Activated naive CD8-positive, alpha-beta T cell treated with anti-CD3 and anti-CD28 coated beads, Interleukin-2, amount 10 ng/mL, durations not matched to agents 7 days and 5 days (primary cell): ENCODE data around the gene ANKDD1B. TPM values are rescaled to one million over a fixed set of nuclear protein-coding genes. Genes with fewer than 3 reads are reported as not detected.
A peak's percentile ranks its signal among the peaks of the same experiment; 100 is the strongest.

ENCODE experiments used
- ATAC-seq: fragments of 150-1000 bp; cut with Tn5 transposase; one replicate; pipeline ENCODE4 v1.10.0; 2021; ENCODE audit warnings: low read depth, moderate library complexity
- POLR2A ChIA-PET: fragments of 350-600 bp; sonication (Branson Sonifier 250); formaldehyde crosslinking; loops from one replicate; lab custom pipeline; 2021; ENCODE audit warnings: antibody characterized with exemption; lab: Charles Lee
- DNase-seq: peaks from one replicate; pipeline ENCODE4 v3.0.0; 2021
- H3K27ac Mint-ChIP-seq: one replicate; pipeline ENCODE4 v1.8.0; 2022; ENCODE audit warnings: mild to moderate bottlenecking, mixed read lengths
- H3K27me3 Mint-ChIP-seq: one replicate; pipeline ENCODE4 v1.8.0; 2022; ENCODE audit warnings: mild to moderate bottlenecking, moderate library complexity, mixed read lengths
- H3K36me3 Mint-ChIP-seq: one replicate; pipeline ENCODE4 v1.8.0; 2021; ENCODE audit warnings: mild to moderate bottlenecking, mixed read lengths
- H3K4me1 Mint-ChIP-seq: one replicate; pipeline ENCODE4 v1.8.0; 2021; ENCODE audit warnings: mixed read lengths
- H3K4me3 Mint-ChIP-seq: one replicate; pipeline ENCODE4 v1.8.0; 2022; ENCODE audit warnings: mild to moderate bottlenecking, moderate library complexity, mixed read lengths
- H3K9me3 Mint-ChIP-seq: one replicate; pipeline ENCODE4 v1.8.0; 2021; ENCODE audit warnings: mixed read lengths
- total RNA-seq, 2 experiments: library from RNA; stranded (reverse); gene quantifications; one replicate each; pipeline ENCODE4 v1.2.3, GENCODE V29; 2021

ANKDD1B gene
- total RNA-seq, 2 experiments from 2014 or later = 0.26 to 0.28 TPM

- POLR2A ChIA-PET = no interaction called here
- Mint-ChIP-seq H3K27me3 (peaks cover 10% of the 10 kb centered on the region), H3K4me1 (peaks cover 13% of the 10 kb centered on the region), H3K9me3 (no peaks in the 10 kb centered on the region), H3K4me3 (peak overlapping the region; percentile 14), H3K36me3 (no peaks in the 10 kb centered on the region), H3K27ac (no peak overlapping the region)
- no peak for ATAC-seq
- DNase-seq = no peak
These were observed 45.2 kb downstream of the ANKDD1B start for GRCh38 chr5:75656311-75657003.

DNA sequence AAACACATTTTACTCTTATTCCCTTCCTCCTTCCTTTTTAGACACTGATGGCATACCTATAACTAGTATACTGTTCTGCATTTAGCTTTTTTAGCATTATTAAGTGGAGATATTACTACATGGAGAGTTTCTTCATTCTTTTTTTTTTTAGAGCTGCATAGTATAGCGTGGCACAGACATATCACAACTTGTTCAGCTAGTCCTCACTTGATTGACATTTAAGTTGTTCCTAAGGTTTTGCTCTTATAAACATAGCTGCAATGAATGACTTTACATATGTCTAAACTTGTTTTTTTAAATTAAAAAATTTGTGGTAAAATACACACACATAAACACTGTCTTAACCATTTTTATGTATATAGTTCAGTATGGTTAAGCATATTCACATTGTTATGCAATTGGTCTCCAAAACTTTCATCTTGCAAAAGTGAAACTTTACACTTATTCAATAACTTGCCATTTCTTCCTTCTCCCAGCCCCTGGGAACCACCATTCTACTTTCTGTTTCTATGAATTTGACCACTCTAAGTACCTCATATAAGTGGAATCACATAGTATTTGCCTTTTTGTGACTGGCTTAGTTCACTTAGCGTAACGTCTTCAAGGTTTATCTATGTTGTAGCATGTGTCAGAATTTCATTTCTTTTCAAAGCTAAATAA is 48.7 kb downstream of the ANKDD1B start:
- POLR2A ChIA-PET = no interaction called here
- no peaks in the 10 kb centered on the region for H3K36me3 Mint-ChIP-seq
- no peaks in the 10 kb centered on the region for H3K9me3 Mint-ChIP-seq
- H3K4me1 Mint-ChIP-seq = peaks cover 9% of the 10 kb centered on the region
- no peak for DNase-seq
- H3K27ac Mint-ChIP-seq = no peak overlapping the region
- peaks cover 9% of the 10 kb centered on the region for H3K27me3 Mint-ChIP-seq
- H3K4me3 Mint-ChIP-seq = no peak overlapping the region
- no peak for ATAC-seq

GRCh38 chr5:75660678-75661465 is 49.6 kb downstream of the ANKDD1B start:
- Mint-ChIP-seq H3K36me3 (no peaks in the 10 kb centered on the region), H3K27ac (no peak overlapping the region), H3K4me1 (peaks cover 10% of the 10 kb centered on the region), H3K4me3 (no peak overlapping the region), H3K9me3 (no peaks in the 10 kb centered on the region), H3K27me3 (peaks cover 6% of the 10 kb centered on the region)
- POLR2A ChIA-PET = no interaction called here
- DNase-seq (no peak), ATAC-seq (no peak)

DNA sequence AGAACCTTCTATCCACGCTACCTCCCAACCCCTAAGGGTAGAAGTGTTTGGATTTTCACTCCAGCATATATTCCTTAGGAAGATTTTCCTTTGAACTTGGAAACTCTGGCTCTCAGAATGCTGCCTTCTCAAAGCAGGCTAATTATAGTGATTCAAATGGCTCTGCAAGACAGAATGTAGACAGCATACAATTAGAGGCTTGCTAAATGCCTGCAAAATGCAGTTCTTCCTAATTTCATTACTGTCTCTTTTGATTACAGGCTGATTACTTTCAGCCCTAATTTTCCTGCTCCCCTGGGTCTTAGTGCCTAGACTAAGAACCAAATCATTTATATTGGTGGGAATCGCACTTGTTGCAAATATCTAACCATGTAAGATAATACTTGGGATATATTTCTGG is 50.8 kb downstream of the ANKDD1B start:
- no peaks in the 10 kb centered on the region for H3K36me3 Mint-ChIP-seq
- H3K27me3 Mint-ChIP-seq = no peaks in the 10 kb centered on the region
- no peak overlapping the region for H3K27ac Mint-ChIP-seq
- POLR2A ChIA-PET = no interaction called here
- no peaks in the 10 kb centered on the region for H3K9me3 Mint-ChIP-seq
- no peak overlapping the region for H3K4me3 Mint-ChIP-seq
- ATAC-seq = no peak
- peaks cover 11% of the 10 kb centered on the region for H3K4me1 Mint-ChIP-seq
- DNase-seq = no peak

- Mint-ChIP-seq H3K9me3 (no peaks in the 10 kb centered on the region), H3K4me3 (no peak overlapping the region), H3K27me3 (no peaks in the 10 kb centered on the region), H3K36me3 (no peaks in the 10 kb centered on the region), H3K27ac (no peak overlapping the region), H3K4me1 (peaks cover 13% of the 10 kb centered on the region)
- ATAC-seq (no peak), DNase-seq (no peak)
- POLR2A ChIA-PET = no interaction called here
These were observed 52.5 kb downstream of the ANKDD1B start for GRCh38 chr5:75663579-75664284.

DNA sequence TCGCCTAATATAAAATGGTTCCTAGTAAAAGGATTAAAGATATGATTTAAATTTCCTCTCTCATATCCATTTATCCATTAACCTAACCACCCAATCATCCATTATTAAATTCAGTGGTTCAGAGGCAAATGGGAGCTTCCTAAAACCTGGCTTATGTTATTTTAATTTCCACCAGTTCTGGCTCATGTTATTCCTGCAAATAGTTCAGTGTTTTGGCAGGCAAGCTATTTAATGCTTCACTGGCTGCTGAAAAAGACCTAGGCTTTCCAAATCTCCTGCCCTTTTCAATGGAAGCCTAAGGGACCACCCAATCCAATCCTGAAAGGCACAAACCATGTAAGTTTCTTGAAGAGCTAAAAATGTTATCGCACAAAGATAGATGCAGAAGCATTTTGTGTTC is 53.7 kb downstream of the ANKDD1B start:
- H3K4me1 Mint-ChIP-seq = peaks cover 23% of the 10 kb centered on the region
- no peak for ATAC-seq
- DNase-seq = no peak
- H3K9me3 Mint-ChIP-seq = no peaks in the 10 kb centered on the region
- no peak overlapping the region for H3K27ac Mint-ChIP-seq
- no peak overlapping the region for H3K4me3 Mint-ChIP-seq
- no peaks in the 10 kb centered on the region for H3K27me3 Mint-ChIP-seq
- POLR2A ChIA-PET = no interaction called here
- H3K36me3 Mint-ChIP-seq = peaks cover 3% of the 10 kb centered on the region

GRCh38 chr5:75666801-75667200 is 55.5 kb downstream of the ANKDD1B start:
- peaks cover 17% of the 10 kb centered on the region for H3K4me1 Mint-ChIP-seq
- no peak overlapping the region for H3K27ac Mint-ChIP-seq
- POLR2A ChIA-PET = no interaction called here
- H3K27me3 Mint-ChIP-seq = no peaks in the 10 kb centered on the region
- no peak overlapping the region for H3K4me3 Mint-ChIP-seq
- peaks cover 8% of the 10 kb centered on the region for H3K36me3 Mint-ChIP-seq
- ATAC-seq (no peak), DNase-seq (no peak)
- H3K9me3 Mint-ChIP-seq = no peaks in the 10 kb centered on the region

DNA sequence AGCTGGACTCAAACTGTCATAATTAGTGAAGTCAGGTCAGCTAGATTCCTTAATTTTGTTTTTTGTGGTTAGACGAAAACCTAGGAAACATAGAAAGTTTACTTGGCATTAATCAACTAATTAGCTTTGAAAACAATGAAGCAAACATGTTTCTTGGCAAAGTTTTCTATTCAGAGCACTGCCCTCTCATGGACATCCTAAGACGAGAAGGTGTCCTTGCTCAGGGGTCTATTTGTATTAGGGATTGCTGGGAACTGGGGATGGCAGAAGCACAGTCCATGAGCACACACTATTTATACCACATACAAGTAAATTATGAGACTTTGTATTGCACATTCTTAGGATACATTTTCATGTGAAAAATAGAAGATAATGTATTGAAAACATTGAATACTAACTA is 56.3 kb downstream of the ANKDD1B start:
- ATAC-seq = no peak
- no peaks in the 10 kb centered on the region for H3K27me3 Mint-ChIP-seq
- H3K4me1 Mint-ChIP-seq = peaks cover 17% of the 10 kb centered on the region

GRCh38 chr5:75668445-75668844 is 57.2 kb downstream of the ANKDD1B start:
- peak overlapping the region; percentile 70 for H3K4me3 Mint-ChIP-seq
- no peak for ATAC-seq
- H3K4me1 Mint-ChIP-seq = peaks cover 17% of the 10 kb centered on the region
- H3K9me3 Mint-ChIP-seq = no peaks in the 10 kb centered on the region
- H3K36me3 Mint-ChIP-seq = peaks cover 21% of the 10 kb centered on the region
- no peak for DNase-seq
- H3K27me3 Mint-ChIP-seq = no peaks in the 10 kb centered on the region
- H3K27ac Mint-ChIP-seq = peak overlapping the region; percentile 89
- POLR2A ChIA-PET = interaction anchor here (1.0 to 2.0 kb wide), 4 partner anchors 49 to 616 kb away, joined by 3 to 9 read pairs (median 4); partner anchors contain the start of genes ANKRD31, GCNT4, HMGCR and POC5

More for the DNA sequence above, 56.3 kb downstream of the ANKDD1B start:
- Mint-ChIP-seq H3K27ac (no peak overlapping the region), H3K4me3 (no peak overlapping the region), H3K9me3 (no peaks in the 10 kb centered on the region), H3K36me3 (peaks cover 15% of the 10 kb centered on the region)
- DNase-seq = no peak
- POLR2A ChIA-PET = no interaction called here

DNA sequence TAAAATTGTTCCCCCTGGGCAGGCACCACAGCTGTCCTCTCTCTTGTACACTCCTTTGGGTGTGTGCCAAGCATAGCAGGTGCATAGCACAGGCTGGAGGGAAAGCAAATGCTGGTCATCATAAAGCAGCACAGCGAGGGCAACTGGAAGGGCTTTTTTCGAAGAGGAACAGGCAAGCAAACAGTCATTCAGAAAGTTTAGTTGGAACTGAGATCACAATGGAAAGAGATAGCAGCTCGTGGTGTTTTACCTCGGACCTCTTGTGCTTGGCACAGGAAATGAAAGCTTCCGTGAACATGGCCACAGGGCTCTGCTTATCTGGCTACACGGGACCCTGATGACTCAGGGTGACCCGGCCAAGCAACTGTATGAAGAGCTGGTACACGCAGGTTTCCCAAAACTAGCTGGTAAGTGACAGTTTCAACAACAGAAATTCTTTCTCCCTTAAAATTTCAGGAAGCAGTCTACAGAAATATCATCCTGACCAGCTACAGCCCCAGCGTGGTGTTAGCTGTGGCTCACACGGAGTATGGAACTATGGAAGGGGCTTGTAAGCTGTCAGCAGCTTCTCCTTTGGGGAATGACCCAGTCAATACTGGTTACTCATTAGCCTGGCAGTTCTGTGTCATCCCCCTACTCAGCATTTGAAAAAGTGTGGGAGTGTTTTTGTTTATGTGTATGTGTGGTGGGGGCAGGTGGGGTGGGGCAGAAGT is 57.9 kb downstream of the ANKDD1B start:
- Mint-ChIP-seq H3K4me3 (peak overlapping the region; percentile 70), H3K27ac (peak overlapping the region; percentile 89), H3K36me3 (peaks cover 22% of the 10 kb centered on the region), H3K27me3 (no peaks in the 10 kb centered on the region), H3K9me3 (no peaks in the 10 kb centered on the region), H3K4me1 (peaks cover 17% of the 10 kb centered on the region)
- peak; percentile 97 for ATAC-seq
- POLR2A ChIA-PET = interaction anchor here (1.0 to 2.0 kb wide), 4 partner anchors 48 to 617 kb away, joined by 3 to 9 read pairs (median 4); partner anchors contain the start of genes ANKRD31, GCNT4, HMGCR and POC5
- peak; percentile 50 for DNase-seq

- H3K4me1 Mint-ChIP-seq = peaks cover 17% of the 10 kb centered on the region
- POLR2A ChIA-PET = no interaction called here
- no peak overlapping the region for H3K4me3 Mint-ChIP-seq
- H3K27ac Mint-ChIP-seq = no peak overlapping the region
- DNase-seq (no peak), ATAC-seq (no peak)
- peaks cover 24% of the 10 kb centered on the region for H3K36me3 Mint-ChIP-seq
- H3K9me3 Mint-ChIP-seq = no peaks in the 10 kb centered on the region
- H3K27me3 Mint-ChIP-seq = no peaks in the 10 kb centered on the region
These were observed 59.3 kb downstream of the ANKDD1B start for GRCh38 chr5:75670577-75670976.

DNA sequence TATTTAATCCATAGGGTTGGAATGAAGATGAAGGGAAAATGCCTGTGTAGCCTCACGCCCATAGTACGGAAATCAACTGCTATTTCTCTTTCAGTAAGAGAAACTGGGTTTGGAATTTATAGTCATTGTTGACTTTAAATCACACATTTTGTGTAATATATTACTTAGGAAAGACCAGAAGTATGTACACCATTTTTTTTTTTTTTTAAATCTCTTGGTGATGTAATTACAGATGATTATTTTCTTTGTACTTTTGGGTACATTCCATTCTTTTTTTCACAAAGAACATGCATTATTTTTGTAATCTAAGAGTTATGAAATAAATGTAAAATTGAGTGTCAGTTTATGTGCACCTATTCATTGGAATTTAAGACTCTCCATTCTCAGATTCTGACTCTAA is 60.3 kb downstream of the ANKDD1B start:
- ATAC-seq = no peak
- Mint-ChIP-seq H3K27ac (no peak overlapping the region), H3K4me1 (peaks cover 15% of the 10 kb centered on the region), H3K4me3 (no peak overlapping the region), H3K27me3 (no peaks in the 10 kb centered on the region), H3K9me3 (no peaks in the 10 kb centered on the region), H3K36me3 (peaks cover 28% of the 10 kb centered on the region)
- no peak for DNase-seq
- POLR2A ChIA-PET = no interaction called here
